GM19238 (cell line): ENCODE data around the gene PGGHG.
A peak's percentile ranks its signal among the peaks of the same experiment; 100 is the strongest.
"Not testable (repeated sequence)": the region's sequence is repeated elsewhere in the genome, so short reads cannot be mapped to it uniquely, and the experiment has no call there.

Experiments used
- DNase-seq: peaks from one replicate; pipeline ENCODE4 v3.0.0; 2011; ENCODE audit warnings: low spot score; ENCODE audit not compliant: insufficient read length

The PGGHG gene

GRCh38 chr11:313787-314553 is 25.0 kb downstream of the PGGHG start, which contains the start of gene IFITM1:
TSS of gene IFITM1 (plus strand) at chr11:314040. CDS start at chr11:314171, 131 bp downstream.
- peak; percentile 84 for DNase-seq

- DNase-seq = not testable (repeated sequence)
Observed at GRCh38 chr11:314554-314875, 25.6 kb downstream of the PGGHG start.

GRCh38 chr11:315051-315481 is 26.1 kb downstream of the PGGHG start:
- no peak for DNase-seq

DNA sequence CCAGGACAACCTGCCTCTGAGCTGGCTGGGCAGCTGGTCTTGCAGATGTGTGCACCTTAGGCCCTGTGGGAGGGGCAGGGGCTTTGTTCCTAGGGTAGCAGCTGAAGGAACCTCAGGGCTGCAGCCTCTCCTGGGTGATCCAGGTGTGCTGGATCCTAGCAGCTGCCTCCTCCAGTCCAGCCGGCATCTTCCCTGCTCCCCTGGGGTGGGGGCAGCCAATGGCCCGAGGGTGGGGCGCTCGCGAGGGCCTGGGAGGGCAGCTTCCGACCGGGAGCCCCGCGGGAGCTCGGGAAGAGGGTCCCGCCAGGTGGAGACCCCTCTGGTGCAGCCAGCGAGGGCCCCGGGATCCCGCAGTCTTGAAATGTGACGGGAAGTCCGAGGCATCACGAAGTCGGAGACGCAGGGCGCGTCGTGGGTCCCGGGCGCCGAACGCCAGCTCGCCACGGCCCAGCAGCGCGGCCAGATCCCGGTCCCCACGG is 26.6 kb downstream of the PGGHG start:
- DNase-seq = no peak

GRCh38 chr11:316031-316701 is 27.2 kb downstream of the PGGHG start:
- DNase-seq = no peak

- no peak for DNase-seq
Observed at GRCh38 chr11:316891-317301, 28.0 kb downstream of the PGGHG start.

GRCh38 chr11:317668-318404 is 28.9 kb downstream of the PGGHG start:
- not testable (repeated sequence) for DNase-seq

GRCh38 chr11:318405-319120 is 29.6 kb downstream of the PGGHG start:
- not testable (repeated sequence) for DNase-seq

DNA sequence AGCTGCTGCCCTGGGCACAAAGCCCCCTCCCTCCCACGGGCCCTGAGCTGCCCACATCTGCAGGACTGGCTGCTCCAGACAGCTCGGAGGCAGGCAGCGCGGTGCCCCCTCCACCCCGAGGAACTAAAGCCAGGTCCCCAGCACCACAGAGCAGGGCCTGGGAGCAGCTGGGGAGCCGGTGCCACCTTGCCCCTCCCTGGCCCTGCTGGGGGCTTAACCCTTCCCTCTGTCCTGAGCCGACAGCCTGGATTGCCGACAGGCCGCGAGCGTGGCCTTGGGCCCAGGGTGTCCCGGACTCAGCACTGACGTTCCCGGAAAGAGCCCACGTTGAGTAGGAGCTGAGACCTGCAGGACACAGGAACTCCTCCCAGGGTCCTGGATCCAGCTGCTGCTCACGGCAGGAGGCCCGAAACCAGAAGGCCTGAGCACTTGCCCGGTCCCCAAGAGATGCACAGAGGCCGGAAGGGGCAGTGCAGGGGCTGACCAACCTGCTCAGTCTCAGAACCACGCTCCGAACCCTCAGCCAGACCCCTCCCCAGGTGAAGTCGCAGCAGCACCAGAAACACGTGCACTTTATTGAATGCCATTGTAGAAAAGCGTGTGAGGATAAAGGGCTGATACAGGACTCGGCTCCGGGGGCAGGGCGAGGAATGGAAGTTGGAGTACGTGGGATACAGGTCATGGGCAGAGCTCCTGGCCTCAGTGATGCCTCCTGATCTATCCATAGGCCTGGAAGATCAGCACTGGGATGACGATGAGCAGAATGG is 30.4 kb downstream of the PGGHG start:
- not testable (repeated sequence) for DNase-seq

- not testable (repeated sequence) for DNase-seq
Observed at GRCh38 chr11:319888-320273, 31.0 kb downstream of the PGGHG start.

DNA sequence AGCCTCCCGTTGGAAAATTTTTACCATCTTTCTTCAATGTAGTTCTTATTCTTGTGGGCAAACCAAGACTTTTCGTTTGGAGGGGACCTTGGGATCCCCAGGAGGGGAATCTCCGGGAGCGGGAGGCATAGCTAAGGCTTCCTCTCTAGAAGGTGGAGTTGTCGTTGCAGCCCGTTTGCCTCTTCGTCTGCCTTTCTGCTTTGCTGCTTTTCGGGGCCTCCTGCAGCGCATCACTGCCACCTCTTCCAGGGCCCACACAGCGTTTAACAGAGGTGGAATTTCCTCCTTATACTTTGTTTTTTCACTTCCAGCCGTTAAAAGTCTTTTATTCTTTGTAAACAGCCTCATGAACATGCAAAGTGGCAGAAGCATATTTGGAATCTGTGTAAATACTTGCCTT is 35.2 kb downstream of the PGGHG start:
- DNase-seq = no peak

DNA sequence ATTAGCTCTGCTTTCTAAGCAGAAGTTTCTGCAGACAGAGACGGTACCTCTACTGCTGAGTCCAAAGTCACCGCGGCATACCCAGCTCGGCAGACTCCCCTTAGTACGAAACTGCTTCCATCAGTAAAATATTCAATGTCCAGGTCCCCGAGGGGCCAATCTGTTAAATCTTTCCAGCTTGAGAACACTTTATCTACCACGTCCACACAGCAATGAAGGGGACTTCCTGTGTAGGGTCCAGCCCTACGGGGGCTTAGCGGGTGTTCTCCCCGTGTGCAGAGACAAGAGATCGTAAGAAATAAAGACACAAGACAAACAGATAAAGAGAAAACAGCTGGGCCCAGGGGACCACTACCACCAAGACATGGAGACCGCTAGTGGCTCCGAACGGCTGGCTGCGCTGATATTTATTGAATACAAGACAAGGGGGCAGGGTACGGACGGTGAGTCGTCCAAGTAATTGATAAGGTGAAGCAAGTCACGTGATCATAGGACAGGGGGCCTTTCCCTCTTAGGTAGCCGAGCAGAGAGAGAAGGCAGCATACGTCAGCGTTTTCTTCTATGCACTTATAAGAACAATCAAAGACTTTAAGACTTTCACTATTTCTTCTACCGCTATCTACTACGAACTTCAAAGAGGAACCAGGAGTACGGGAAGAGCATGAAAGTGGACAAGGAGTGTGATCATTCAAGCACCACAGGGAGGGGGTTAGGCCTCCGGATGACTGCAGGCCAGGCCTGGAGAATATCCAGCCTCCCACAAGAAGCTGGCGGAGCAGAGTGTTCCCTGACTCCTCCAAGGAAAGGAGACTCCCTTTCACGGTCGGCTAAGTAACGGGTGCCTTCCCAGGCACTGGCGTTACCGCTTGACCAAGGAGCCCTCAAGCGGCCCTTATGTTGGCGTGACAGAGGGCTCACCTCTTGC is 35.9 kb downstream of the PGGHG start:
- DNase-seq = not testable (repeated sequence)

- DNase-seq = no peak
Observed at GRCh38 chr11:325796-326591, 37.1 kb downstream of the PGGHG start.

DNA sequence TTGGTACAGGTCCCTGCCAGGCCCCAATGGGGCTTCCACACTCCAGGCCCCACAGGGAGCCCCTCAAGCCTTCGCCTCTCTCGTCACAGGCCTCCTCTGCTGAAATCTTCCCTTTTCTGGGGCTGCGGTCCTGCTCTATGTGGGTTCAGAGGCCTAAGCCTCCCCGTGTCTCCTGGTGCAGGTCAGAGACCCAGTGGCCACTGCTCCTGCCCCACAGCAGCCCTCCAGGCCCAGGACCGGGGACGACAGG is 37.6 kb downstream of the PGGHG start:
- DNase-seq = no peak

GRCh38 chr11:326842-327580 is 38.1 kb downstream of the PGGHG start:
- DNase-seq = peak; percentile 73

- DNase-seq = no peak
Observed at GRCh38 chr11:327581-327923, 38.6 kb downstream of the PGGHG start.

DNA sequence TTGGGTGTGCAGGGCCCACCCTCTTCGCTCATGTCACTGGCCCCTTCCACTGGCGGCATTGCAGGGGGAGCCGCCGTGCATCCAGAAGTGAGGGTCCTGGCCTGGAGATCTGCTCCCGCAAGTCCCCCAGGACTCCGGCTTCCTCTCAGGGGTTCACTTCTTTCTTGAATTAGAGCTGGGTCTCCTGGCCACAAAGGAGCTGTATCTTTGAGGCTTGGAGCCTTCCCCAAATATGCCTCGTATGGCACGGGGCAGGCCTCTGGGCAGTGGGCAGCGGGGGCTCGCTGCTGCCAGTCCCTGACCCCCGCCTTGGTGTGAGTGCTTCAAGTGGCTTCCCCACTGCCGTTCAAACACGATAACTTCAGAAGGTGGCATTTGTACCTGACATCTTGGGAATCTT is 39.1 kb downstream of the PGGHG start:
- DNase-seq = no peak

DNA sequence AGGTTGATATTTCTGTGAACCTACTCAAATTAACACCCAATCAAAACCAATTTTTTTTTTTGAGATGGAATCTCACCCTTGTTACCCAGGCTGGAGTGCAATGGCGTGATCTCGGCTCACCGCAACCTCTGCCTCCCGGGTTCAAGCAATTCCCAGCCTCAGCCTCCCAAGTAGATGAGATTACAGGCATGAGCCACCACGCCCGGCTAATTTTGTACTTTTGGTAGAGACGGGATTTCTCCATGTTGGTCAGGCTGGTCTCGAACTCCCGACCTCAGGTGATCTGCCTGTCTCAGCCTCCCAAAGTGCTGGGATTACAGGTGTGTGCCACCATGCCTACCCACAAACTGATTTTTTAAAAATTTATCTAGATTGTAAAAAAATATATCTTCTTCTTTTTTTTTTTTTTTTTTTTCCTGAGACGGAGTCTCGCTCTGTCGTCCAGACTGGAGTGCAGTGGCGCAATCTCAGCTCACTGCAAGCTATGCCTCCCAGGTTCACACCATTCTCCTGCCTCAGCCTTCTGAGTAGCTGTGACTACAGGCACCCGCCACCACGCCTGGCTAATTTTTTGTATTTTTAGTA is 39.7 kb downstream of the PGGHG start:
- DNase-seq = not testable (repeated sequence)
